RCC 7860 (cell line): ENCODE results near the gene MEG3.
A peak's percentile ranks its signal among the peaks of the same experiment; 100 is the strongest.

Experiments
- DNase-seq: peaks from one replicate; pipeline ENCODE4 v3.0.0-alpha.2; 2015; ENCODE audit warnings: low spot score
- FAIRE-seq: peaks from 2 replicates; lab custom pipeline; 2012; peaks lifted over from hg19 to GRCh38; lab: Jason Lieb, UNC

The MEG3 gene

DNA sequence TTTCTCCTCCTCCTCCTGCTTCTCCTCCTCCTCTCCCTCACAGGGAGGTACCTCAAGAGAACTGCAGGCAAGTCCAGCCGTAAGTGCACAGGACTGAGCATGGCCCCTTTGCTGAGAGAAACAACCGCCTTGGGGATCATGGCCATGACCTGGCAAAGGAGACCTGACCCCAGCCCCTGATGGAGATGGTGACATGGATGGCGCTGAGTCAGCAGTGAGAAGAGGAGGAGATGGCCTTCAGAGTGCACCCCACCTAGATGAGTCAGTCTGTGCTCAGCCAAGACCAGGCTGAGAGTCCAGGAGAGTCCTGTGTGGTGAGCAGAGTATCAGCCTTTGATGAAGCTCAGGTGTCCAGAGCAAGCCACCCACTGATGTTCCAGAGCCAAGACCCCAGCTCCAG, 36.4 kb downstream of the MEG3 start:
- no peak for FAIRE-seq
- no peak for DNase-seq

DNA sequence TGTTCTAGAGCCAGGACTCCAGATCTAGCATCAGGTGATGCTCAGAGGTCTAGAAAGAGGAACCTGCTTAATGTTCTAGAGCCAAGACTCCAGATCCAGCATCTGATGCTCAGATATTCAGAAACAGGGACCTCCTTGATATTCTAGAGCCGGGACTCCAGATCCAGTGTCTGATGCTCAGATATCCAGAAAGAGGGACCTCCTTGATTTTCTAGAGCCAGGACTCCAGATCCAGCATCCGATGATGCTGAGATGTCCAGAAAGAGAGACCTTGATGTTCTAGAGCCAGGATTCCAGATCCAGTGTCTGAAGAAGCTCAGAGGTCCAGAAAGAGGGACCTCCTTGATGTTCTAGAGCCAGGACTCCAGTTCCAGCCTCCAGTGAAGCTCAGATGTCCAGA, 36.9 kb downstream of the MEG3 start:
- DNase-seq (no peak), FAIRE-seq (no peak)

DNA sequence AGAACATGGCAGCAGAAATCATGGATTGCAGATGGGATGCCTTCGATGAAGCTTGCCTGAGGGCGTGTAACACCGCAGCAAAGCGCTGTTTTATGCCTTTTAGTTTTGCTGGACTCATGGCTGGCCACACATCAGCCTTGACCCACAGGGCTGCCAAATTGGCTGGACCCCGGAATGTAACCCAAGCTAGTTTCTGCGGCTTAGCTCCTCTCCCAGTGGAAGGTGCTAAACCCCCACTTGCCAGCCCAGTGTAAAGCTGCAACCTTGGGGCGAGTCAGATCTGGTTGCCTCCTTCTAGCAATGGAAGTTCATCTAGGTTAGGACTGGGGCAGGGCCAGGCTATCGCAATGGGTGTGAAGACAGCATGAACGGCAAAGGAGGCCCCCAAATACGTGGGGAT, 38.3 kb downstream of the MEG3 start:
- no peak for DNase-seq

DNA sequence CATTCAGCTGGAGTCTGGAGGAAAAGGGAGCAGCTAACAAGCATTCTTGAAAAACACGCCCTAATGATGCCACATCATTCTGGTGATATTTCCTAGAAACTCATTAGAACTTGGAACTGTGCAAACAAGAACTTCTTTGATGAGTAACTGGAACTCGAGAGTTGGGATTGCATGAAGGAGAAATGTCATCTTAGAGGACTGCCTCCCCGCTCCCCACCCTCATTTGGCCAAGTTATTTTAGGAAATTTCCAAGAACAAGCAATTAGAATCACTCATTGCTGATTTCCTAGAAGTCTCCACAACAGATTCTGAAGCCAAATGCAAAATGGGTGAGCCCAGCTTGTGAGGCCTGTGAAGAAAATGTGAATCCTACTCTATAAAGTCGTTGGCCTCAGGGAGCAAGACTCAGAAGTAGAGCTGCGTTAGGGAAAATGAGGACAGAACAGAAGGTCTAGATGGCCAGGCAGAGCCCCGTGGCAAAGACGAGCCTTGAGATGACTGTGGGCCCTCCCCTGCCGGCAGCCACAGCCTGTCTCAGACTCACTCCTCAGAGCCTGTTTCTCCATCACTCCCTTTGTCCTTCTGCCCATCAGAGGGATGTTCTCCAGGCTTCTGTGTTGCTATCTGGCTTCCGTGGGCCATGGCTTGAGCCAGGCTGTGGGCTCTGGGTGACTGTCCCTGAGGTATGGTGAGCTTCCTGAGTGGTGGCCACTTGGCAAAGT, 39.2 kb downstream of the MEG3 start:
- FAIRE-seq (no peak), DNase-seq (no peak)

More for the DNA sequence above, 38.3 kb downstream of the MEG3 start:
- FAIRE-seq, result no peak

DNA sequence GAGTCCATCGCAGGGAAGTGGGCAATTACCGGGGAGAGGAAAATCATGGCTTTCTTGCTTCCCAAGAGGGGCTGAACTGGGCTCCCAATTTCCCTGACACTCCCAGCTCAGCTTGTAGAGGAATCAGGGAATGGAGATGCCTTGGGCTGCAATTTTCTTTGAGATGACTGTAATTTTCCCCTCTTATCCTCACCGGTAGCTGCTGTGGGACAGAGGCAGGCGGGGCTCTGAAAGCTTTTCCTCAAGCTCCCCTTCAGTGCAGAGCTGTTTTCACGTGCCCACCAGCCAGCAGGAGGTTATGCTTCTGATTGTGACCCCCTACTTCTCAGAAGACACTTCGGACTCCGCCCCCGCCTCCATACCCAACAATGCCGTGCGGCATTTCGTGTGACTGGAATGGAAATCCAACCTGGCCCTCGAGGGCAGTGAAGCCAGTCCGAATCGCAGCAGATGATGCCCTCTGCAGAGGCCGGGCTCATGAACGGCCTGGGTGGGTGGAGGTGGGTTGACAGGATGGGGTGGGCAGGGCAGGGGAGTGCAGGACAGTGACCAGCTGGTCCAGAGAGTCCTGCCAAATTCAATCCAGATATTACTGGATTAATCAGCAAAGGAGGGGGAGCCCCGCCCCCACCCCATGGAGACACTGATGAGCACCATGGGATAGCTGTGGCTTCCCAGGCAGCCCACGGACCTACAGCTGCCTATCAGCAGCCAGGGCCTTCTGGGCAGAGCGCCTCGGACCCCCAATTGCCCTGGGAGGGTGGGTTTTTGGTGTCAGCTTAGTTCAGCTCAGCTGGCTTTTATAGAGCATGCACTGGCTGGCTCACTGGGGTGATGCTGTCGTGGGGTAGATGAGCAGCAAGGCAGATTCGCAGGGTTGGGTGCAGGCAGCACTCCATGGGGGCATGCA, 40.0 kb downstream of the MEG3 start:
- FAIRE-seq, result no peak

DNA sequence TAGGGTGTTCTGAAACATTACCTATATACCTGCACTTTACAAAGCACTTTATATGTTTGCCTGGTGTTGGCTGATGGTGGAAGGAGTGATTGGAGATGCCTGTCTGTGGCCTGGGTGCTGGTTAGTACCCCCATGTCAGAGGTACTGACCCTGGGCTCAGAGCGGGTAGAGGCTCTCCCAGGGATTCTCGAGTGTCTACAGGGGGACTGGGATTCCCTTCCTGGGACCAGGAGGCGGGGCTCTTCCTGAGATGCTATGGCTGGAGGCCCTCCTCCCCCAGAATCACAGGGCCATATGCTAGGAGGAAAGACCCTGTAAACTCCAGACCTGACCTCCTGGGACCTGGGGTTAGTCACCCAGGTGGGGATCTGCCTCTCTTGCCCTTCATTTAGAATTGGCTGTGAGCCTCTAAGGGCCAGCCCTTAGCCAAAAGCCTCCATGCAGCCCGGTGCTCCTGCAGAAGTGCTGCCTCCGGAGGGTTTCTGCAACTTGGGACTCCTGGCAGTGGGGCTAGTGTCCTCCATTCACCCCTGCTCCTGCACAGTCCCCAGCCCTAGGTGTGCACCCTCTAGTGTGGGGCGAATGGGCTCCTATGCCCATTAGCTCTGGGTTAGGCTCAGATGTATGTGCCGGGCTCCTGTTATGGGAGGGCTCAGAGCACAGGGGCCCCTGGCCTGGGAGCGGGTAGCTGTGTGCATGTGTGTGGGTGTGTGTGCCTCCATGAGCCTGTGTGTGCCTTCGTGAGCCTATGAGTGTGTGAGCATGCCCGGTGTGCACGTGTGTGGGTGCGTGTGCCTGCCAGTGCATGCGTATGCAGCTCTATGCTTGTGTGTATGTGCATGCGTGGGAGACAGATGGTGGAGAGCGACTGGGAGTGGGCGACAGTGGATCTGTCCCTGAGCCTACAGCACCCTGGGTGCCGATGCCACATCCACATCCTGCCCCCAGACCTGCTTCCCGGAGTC, 41.0 kb downstream of the MEG3 start:
- FAIRE-seq (no peak), DNase-seq (no peak)

More for the DNA sequence above, 40.0 kb downstream of the MEG3 start:
- DNase-seq, result no peak

DNA sequence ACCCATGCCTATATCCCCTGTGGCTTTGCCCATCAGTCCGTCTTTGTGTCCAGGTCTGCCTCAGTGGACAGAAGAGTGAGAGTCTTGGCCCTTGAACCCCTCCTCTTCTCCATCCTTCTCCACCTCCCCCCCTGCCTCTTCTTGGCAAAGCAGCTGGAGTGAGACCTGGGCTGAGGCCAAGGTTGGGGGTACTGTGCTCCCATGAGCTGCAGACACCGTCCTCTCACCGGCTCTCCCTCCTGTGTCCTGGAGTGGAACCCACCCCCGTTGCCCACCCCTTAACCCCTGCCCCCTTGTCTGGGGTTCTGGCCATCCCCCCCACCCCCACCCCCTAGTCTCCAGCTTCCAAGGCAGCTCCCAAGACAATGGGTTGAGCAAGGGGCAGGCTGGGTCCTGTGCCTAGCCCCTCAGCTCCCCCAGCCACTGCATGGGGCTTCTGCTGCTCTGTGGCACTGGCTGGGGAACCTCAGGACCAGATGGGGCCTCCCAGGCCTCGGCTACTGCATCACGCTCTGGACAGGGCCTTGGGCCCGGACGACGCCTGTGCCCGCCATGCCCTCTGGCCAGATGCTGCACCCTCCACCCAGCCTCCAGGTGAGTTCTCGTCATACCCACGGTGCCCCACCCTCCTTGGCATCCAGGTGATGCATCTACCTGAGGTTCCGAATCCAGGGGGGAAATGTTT, 41.9 kb downstream of the MEG3 start:
- FAIRE-seq, result no peak
- no peak for DNase-seq

DNA sequence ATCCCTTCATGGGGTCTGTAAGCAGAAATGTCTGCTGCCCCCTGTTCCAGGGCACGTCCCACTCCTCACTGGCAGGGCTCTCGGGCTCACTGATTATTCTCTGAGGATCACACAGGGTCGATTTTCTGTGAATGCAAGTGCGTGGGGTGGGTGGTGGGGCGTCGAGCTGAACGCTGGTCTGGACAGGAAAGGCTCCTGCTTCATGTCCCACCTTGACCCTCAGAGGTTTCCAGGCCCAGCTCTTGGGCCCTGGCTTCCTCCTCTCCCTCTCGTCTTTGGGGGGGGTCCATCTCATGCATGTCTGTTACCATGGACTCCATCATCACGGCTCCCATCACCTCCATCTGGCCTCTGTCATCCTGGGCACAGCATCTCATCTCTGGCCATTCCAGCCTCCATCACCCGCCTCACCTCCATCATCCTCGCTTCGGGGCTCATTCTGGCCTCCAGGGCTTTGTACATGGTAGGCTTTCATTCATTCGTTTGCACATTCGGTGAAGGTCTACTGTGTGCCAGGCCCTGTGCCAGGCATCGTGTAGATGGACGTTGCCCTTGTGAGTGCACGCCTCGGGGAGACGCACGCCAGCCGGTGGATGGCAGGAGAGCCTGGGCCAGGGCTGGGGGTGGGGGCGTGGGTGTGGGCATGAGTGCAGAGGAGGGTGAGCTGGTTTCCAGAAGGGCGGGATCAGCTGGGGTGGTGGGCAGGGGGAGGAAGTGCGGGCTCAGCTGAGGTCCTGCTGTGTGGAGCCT, 42.9 kb downstream of the MEG3 start:
- no peak for DNase-seq
- no peak for FAIRE-seq

DNA sequence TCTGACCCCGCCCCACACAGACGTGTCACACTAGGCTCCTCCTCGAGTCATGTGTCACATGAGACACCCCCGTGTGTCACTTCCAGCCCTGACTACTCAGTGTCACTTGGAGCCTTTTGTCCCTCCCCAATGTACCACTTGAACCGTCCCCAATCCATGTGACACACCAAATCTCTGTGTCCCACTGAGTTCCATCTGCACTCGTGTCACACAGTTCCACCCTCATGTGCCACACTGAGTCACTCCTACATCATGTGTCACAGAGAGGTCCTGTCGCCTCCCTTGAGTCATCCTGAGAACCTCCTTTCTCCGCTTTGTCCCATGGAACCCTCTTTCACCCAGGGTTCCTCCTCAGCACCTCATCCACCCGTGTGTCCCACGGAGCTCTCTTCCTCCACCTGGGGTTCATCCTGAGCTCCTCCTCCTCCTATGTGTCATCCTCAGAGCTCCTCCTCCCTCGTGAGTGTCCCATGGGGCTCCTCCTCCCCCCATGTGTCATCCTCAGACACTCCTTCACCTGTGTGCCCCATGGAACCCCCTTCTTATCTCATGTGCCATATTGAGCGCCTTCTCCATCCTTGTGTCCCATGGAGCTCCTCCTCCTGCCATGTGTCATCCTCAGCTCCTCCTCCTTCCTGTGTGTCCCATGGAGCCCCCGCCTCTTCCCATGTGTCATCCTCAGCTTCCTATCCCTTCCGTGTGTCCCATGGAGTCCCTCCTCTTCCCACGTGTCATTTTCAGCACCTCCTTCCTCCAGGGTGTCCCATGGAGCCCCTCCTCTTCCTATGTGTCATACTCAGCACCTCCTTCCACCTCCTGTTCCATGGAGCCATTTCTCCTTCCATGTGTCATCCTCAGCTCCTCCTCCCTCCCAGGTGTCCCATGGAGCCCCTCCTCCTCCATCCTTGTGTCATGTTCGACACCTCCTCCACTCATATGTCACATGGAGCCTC, 45.6 kb downstream of the MEG3 start:
- peak; percentile 4 for DNase-seq

DNA sequence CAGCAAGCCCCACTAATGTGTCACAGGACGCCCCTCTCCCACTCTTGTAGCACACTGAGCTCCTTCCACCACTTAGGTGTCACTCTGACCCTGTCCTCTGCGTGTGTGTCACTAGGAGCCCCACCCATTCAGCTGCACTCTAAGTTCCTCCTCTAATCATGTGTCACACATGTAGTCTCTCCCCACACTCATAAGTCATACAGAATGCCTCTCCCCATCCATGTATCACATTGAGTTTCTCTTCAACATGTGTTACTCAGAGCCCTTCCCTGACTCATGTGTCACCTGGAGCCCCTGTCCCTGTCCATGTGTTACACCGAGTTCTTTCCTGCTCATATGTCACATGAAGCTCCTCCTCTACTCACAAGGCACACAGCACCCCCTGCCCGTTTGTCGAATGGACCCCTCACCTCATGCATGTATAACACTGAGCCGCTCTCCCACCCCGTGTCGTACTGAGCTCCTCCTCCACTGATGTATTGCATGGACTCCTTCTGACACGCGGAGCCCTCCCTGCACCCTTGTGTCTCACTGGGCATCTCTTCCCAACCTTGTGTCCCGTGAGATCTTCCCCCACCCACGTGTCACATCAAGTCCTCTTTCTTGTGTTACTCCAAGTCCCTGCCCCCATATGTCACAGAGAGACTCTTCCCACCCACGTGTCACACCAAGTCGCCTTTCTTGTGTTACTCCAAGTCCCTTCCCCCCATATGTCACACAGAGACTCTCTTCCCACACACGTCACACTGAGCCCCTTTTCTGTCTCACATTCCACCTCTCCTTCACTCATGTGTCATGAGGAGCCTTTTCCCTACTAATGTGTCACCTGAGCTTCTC, 46.6 kb downstream of the MEG3 start:
- no peak for DNase-seq

More for the DNA sequence above, 45.6 kb downstream of the MEG3 start:
- no peak for FAIRE-seq

DNA sequence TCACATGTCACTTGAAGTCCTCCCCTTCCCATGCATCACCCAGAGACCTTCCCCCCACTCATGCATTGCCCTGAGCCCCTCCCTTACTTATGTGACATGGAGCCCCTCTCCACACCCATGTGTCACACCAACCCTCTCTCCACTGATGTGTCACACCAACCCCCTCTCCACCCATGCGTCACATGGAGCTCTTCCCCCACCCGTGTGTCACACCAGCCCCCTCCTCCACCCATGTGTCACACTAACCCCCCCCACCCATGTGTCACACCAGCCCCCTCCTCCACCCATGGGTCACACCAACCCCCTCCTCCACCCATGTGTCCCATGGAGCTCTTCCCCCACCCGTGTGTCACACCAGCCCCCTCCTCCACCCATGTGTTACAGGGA, 47.2 kb downstream of the MEG3 start:
- FAIRE-seq, result no peak

More for the DNA sequence above, 46.6 kb downstream of the MEG3 start:
- FAIRE-seq, result no peak

DNA sequence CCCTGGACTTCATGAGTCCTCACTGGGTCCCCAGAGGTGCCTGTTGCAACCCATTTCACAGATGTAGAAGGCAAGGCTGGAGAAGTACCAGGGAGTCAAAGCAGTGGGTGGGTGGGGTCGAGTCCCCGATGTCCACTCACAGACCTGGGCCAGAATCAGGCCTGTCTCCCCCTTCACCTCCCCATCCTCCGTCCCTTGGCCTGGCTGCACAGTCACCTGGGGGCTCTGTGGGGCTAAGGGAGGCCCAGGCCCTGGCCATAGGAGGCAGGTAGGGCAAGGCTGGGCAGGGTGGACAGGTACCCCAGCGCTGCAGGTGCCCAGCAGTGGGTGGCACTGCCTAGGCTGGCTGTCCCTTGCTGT, 48.1 kb downstream of the MEG3 start:
- FAIRE-seq (no peak), DNase-seq (no peak)

More for the DNA sequence above, 47.2 kb downstream of the MEG3 start:
- no peak for DNase-seq

DNA sequence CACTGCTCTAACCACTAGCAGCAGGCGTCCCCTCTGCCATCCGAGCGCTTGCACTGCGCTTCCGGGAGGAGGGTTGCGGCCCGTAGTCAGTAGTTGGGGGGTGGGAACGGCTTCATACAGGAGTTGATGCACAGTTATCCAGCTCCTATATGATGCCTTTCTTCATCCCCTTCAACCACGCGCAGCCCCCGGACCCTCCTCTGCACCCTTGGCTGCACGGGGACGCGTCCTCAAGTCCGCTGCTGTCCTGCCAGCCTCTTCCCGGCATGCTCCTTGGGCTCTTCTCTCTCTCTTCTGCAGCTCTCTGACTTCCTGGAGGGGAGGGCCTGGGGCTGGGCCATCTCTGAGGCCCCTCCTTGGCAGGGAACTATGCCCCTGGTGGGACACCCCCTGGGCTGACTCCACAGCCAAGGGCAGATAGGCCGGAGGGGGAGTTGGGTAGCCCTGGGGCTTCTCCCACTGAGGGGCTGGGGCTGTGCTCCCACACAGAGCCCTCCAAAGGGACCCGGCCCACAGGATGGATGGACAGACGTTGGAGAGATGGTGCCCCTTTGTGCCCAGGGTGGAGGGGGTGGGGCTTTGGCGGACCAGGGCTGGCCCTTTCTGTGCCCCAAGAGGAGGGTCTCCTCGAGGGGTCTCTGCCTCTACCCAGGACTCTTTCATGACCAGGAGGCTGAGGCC, 48.6 kb downstream of the MEG3 start:
- DNase-seq (no peak), FAIRE-seq (no peak)

DNA sequence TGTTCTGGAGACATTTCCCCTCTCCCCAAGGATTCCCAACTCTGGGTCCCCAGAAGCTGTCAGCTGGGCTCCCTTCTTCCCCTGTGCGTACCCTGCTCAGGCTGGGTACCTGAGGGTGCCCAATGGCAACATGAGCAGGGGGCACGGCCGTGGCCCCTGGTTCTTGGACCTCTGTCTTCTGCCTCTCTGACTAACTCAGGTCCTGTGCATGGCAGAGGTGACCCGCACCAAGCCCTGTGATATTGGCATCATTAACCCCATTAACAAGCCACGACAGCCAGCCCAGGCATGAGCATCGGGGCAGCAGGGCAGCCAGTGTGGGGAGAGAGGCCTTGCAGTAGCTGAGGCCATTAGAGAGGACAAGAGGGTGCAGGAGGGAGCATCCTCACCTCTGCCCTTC, 49.2 kb downstream of the MEG3 start:
- no peak for DNase-seq
- FAIRE-seq, result no peak

DNA sequence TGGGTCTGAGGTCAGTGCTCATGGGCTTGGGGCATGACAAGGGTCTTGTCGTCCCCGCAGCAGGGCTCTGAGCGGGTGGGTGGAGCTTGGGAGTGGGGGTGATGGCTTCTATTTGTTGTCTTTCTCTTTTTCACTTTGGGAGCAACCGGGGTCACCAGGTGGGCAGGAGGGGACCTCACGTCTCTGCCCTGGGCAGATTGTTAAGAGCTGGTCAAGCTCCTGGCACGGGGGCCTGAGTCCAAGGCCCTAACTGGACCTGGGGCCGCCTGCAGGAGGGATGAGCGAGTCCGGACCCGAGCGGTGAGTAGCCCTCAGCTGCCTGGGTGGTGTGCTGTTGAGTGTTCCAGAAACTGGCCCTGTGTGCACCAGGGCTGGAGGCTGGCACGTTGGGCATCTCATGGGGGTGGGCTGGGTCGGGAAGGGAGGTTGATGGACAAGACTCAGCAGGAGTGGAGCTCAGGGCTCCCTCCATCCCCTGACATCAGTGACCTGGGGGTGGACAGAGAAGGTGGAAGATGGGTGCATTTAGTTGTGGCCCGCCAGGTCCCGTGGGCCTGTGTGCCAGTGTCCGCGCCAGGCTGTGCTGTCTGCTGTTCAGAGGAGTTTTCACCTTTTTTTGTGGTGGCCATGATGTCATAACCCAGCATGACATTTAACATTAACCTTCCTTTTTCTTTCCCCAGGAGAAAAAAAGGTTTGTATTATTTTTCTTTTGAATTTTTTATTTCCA, 50.1 kb downstream of the MEG3 start:
- FAIRE-seq, result no peak

More for the DNA sequence above, 50.1 kb downstream of the MEG3 start:
- no peak for DNase-seq
